GM12878 (cell line): ENCODE data around the gene MYO18B. TPM values are rescaled to one million over a fixed set of nuclear protein-coding genes. Genes with fewer than 3 reads are reported as not detected.

ENCODE experiments used
- ATAC-seq: fragments of 200-7000 bp; cut with Tn5 transposase; 3 replicates; pipeline ENCODE4 v1.9.1; 2020; ENCODE audit warnings: mild to moderate bottlenecking, moderate library complexity
- BruUV-seq: library from RNA; stranded (reverse); fragments of 400-500 nt; replicated peaks from 2 replicates; lab custom pipeline; 2021; lab: Mats Ljungman, UMichigan
- CTCF ChIA-PET: fragments of 300-600 bp; sonication (Branson Sonifier 250); formaldehyde crosslinking; extraction: SDS; loops from one replicate; lab custom pipeline; 2021; ENCODE audit warnings: inconsistent platforms; lab: Yijun Ruan, JAX
- POLR2A ChIA-PET: fragments of 350-600 bp; formaldehyde crosslinking; extraction: SDS; loops from one replicate; lab custom pipeline; 2021; ENCODE audit warnings: inconsistent platforms; lab: Charles Lee
- RAD21 ChIA-PET: fragments of 300-600 bp; sonication (Branson Sonifier 250); formaldehyde crosslinking; loops from one replicate; lab custom pipeline; 2023; ENCODE audit warnings: antibody characterized with exemption; ENCODE audit not compliant: unreplicated experiment; lab: Charles Lee
- SMC1A ChIA-PET: fragments of 300-600 bp; sonication (Branson Sonifier 250); formaldehyde crosslinking; loops from one replicate; lab custom pipeline; 2023; ENCODE audit not compliant: unreplicated experiment, uncharacterized antibody; lab: Charles Lee
- DNase-seq: peaks from one replicate; pipeline ENCODE4 v3.0.0-alpha.2; 2011; ENCODE audit warnings: low read depth, low spot score
- FAIRE-seq: peaks from 3 replicates; lab custom pipeline; 2011; peaks lifted over from hg19 to GRCh38; lab: Jason Lieb, UNC
- H2AFZ ChIP-seq: 2 replicates; pipeline ENCODE4 v1.6.0; 2011; ENCODE audit warnings: low read depth, low read length, control low read depth; ENCODE audit not compliant: control insufficient read depth
- H3K27ac ChIP-seq: 2 replicates; pipeline ENCODE4 v1.5.1; 2011; ENCODE audit warnings: control low read depth; ENCODE audit not compliant: control insufficient read depth, insufficient read depth
- H3K27me3 ChIP-seq, 2 experiments: replicated peaks in 1 of 2; 2 replicates each; pipeline versions ENCODE4 v1.6.0 to v1.6.1; 2011; ENCODE audit warnings: low read length in 1 of 2; ENCODE audit not compliant: control insufficient read depth in 2 of 2, insufficient read depth in 2 of 2
- H3K36me3 ChIP-seq, 2 experiments: 2 replicates each; pipeline ENCODE4 v1.5.1; 2011; ENCODE audit warnings: low read length in 1 of 2; ENCODE audit not compliant: control insufficient read depth in 2 of 2, insufficient read depth in 2 of 2
- H3K4me1 ChIP-seq: 2 replicates; pipeline ENCODE4 v1.6.1; 2011; ENCODE audit warnings: mild to moderate bottlenecking, low read length, moderate library complexity, mixed read lengths; ENCODE audit not compliant: control insufficient read depth, insufficient read depth
- H3K4me2 ChIP-seq: 2 replicates; pipeline ENCODE4 v1.6.0; 2011; ENCODE audit warnings: control low read depth; ENCODE audit not compliant: control insufficient read depth, insufficient read depth
- H3K4me3 ChIP-seq: fragments of 200-600 bp; sonication (generic); 2 replicates; pipeline ENCODE4 v1.5.1; 2016
- H3K79me2 ChIP-seq: 2 replicates; pipeline ENCODE4 v1.6.0; 2011; ENCODE audit warnings: low read length; ENCODE audit not compliant: control insufficient read depth, insufficient read depth
- H3K9ac ChIP-seq: 2 replicates; pipeline ENCODE4 v1.8.0; 2011; ENCODE audit warnings: low read length, control low read depth, mixed read lengths; ENCODE audit not compliant: control insufficient read depth, insufficient read depth
- H3K9me3 ChIP-seq: replicated peaks from 3 replicates; pipeline ENCODE4 v1.5.1; 2011; ENCODE audit warnings: mild to moderate bottlenecking, low read length; ENCODE audit not compliant: control insufficient read depth, insufficient read depth
- H4K20me1 ChIP-seq: 2 replicates; pipeline ENCODE4 v1.6.0; 2011; ENCODE audit not compliant: control insufficient read depth, insufficient read depth
- BCLAF1 ChIP-seq: fragments of 450-650 bp; IDR thresholded peaks from 2 replicates; pipeline ENCODE4 v1.6.1; 2017; ENCODE audit warnings: antibody characterized with exemption, mild to moderate bottlenecking, moderate library complexity
- CUX1 ChIP-seq: IDR thresholded peaks from 2 replicates; pipeline ENCODE4 v1.6.1; 2012; ENCODE audit warnings: improper control_type of control experiment, low read depth, low read length; ENCODE audit not compliant: insufficient replicate concordance
- FOXK2 ChIP-seq: fragments of 450-650 bp; IDR thresholded peaks from 2 replicates; pipeline ENCODE4 v1.6.1; 2017; ENCODE audit warnings: mild to moderate bottlenecking, moderate library complexity
- GABPA ChIP-seq: IDR thresholded peaks from 2 replicates; pipeline ENCODE4 v1.6.1; 2014; ENCODE audit warnings: antibody characterized with exemption, low read depth, mild to moderate bottlenecking, inconsistent platforms
- HSF1 ChIP-seq: fragments of 150-350 bp; IDR thresholded peaks from 2 replicates; pipeline ENCODE4 v1.6.1; 2014; ENCODE audit warnings: mild to moderate bottlenecking, low read depth, low read length
- KLF5 ChIP-seq: fragments of 450-650 bp; IDR thresholded peaks from 2 replicates; pipeline ENCODE4 v1.6.1; 2014; ENCODE audit warnings: mild to moderate bottlenecking; ENCODE audit not compliant: partially characterized antibody
- LARP7 ChIP-seq: fragments of 450-650 bp; IDR thresholded peaks from 2 replicates; pipeline ENCODE4 v1.6.1; 2017; ENCODE audit warnings: mild to moderate bottlenecking
- RAD21 ChIP-seq: IDR thresholded peaks from 2 replicates; pipeline ENCODE4 v1.6.1; 2011; ENCODE audit warnings: mild to moderate bottlenecking, low read depth, low read length, moderate library complexity; ENCODE audit not compliant: insufficient read depth
- RB1 ChIP-seq: fragments of 450-650 bp; formaldehyde crosslinking; IDR thresholded peaks from 2 replicates; pipeline ENCODE4 v1.6.1; 2017; ENCODE audit warnings: mild to moderate bottlenecking, borderline replicate concordance
- RBBP5 ChIP-seq: fragments of 200-600 bp; sonication (generic); conservative IDR thresholded peaks from 2 replicates; pipeline ENCODE4 v1.6.1; 2016
- SMC3 ChIP-seq: IDR thresholded peaks from 2 replicates; pipeline ENCODE4 v1.6.1; 2011; ENCODE audit warnings: low read length, improper control_type of control experiment, borderline replicate concordance
- YBX1 ChIP-seq: fragments of 450-650 bp; IDR thresholded peaks from 2 replicates; pipeline ENCODE4 v1.6.1; 2016; ENCODE audit warnings: antibody characterized with exemption
- ZNF274 ChIP-seq: IDR thresholded peaks from one replicate; pipeline ENCODE4 v1.8.0; 2011; ENCODE audit not compliant: insufficient read length, insufficient read depth
- WGBS: methylation state at CpG from one replicate; pipeline ENCODE4 v1.1.6; 2016; ENCODE audit warnings: low lambda C conversion rate; ENCODE audit not compliant: insufficient replicate concordance, insufficient coverage; ENCODE audit errors: missing lambda C conversion rate; 5-methylcytosine and 5-hydroxymethylcytosine counted together
- in situ Hi-C: fragments of 300-500 bp; cut with MboI; formaldehyde crosslinking; loops from 9 replicates; pipeline ENCODE4 v1.14.3; 2018; ENCODE audit warnings: mixed read lengths
- intact Hi-C: fragments of 100-400 bp; cut with micrococcal nuclease; formaldehyde crosslinking; loops from one replicate; pipeline ENCODE4 v1.14.2; 2022; ENCODE audit not compliant: unreplicated experiment
- polyA plus RNA-seq, 11 experiments: library from polyadenylated mRNA; depleted of rRNA in 4 of 11; unstranded in 6 of 11; stranded (reverse) in 5 of 11; fragments of >200 nt; fragmentation: Nextera tagmentation in 4 of 11; fragmentation: Illumina TruSeq in 1 of 11; extraction: Ambion mirVana in 4 of 11; extraction: Trizol in 1 of 11; gene quantifications; 1 replicate in 1 of 11; 2 replicates in 10 of 11; pipeline versions ENCODE4 v1.2.1 to v1.2.3, GENCODE V29; 2011 to 2016; ENCODE audit warnings: inconsistent platforms in 2 of 11, missing spikeins in 2 of 11, low read depth in 1 of 11
- total RNA-seq, 4 experiments: library from RNA; depleted of rRNA in 3 of 4; stranded (reverse); fragments of >200 nt in 3 of 4; fragmentation: Illumina TruSeq in 1 of 4; extraction: Trizol in 1 of 4; gene quantifications; 2 replicates each; pipeline versions ENCODE4 v1.2.1 to v1.2.3, GENCODE V29; 2013 to 2021
- TF ChIP-seq, protein P1 (sequence below): IDR thresholded peaks from 2 replicates; pipeline ENCODE4 v1.6.1; 2011; ENCODE audit warnings: low read depth, mild to moderate bottlenecking, low read length, moderate library complexity, borderline replicate concordance; ENCODE audit errors: extremely low read depth

MYO18B gene
- total and polyA plus RNA-seq, 10 of the 15 experiments (the other 5 are each of a cell fraction or from before 2014, with no cell fraction given) = 0.05 to 2.1 (median 0.51) TPM; not detected in 1

DNA sequence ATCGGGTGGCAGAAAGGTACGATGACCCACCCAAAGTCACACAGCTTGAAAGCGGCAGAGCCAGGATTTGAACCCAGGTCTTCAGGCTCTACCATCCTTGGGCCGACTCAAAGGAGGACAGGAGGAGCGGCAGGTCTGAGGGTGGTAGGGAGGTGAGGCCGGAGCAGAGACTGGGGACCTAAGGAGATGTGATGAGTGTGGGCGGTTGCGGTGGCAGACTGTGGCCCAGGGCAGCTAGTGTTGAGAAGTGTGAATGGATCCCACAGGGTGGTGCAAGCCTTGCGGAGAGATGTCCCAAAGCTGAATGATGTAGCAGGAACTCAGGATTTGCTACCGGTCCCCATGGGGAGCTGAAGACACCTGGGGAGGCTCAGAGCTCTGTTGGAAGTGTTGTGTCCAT is 180.2 kb downstream of the MYO18B start (continued):
- no peak for TF ChIP-seq CUX1
- TF ChIP-seq LARP7 = no peak
- no peak for TF ChIP-seq GABPA
- TF ChIP-seq SMC3 = no peak

GRCh38 chr22:25923914-25924313 is 181.9 kb downstream of the MYO18B start:
- SMC1A ChIA-PET = no interaction called here
- Histone ChIP-seq H2AFZ (no peak overlapping the region), H3K27ac (no peak overlapping the region), H3K4me1 (no peaks in the 10 kb centered on the region), H3K79me2 (no peaks in the 10 kb centered on the region), H3K4me3 (no peak overlapping the region), H3K4me2 (no peak overlapping the region), H3K27me3 (peaks cover 0 to 1% of the 10 kb centered on the region in 2 experiments; a peak in 2 of 4 replicates), H3K9me3 (no peaks in the 10 kb centered on the region; the same call in 2 of the 3 replicates), H3K9ac (no peak overlapping the region), H4K20me1 (no peaks in the 10 kb centered on the region), H3K36me3 (no peaks in the 10 kb centered on the region)
- POLR2A ChIA-PET = no interaction called here
- intact Hi-C loops (no loop called here), in situ Hi-C loops (no loop called here)
- DNase-seq (no peak), ATAC-seq (no peak), FAIRE-seq (no peak)
- RAD21 ChIA-PET = no interaction called here
- WGBS = 29% methylated on average over 8 of the region's 8 CpGs
- CTCF ChIA-PET = interaction anchor here (0.6 kb wide), 1 partner anchor 405 kb away, joined by 4 read pairs; no protein-coding TSS in a partner anchor
- no TSS peak for BruUV-seq
- no peak for TF ChIP-seq ZNF274
- no peak for TF ChIP-seq BCLAF1
- no peak for TF ChIP-seq HSF1
- TF ChIP-seq YBX1 = no peak
- TF ChIP-seq RAD21 = no peak
- TF ChIP-seq, protein P1, sequence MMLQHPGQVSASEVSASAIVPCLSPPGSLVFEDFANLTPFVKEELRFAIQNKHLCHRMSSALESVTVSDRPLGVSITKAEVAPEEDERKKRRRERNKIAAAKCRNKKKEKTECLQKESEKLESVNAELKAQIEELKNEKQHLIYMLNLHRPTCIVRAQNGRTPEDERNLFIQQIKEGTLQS = no peak
- no peak for TF ChIP-seq FOXK2
- TF ChIP-seq KLF5 = no peak
- TF ChIP-seq RB1 = no peak
- TF ChIP-seq RBBP5 = no peak
